Hepatocyte (in vitro differentiated cells): Measurements from ENCODE around the gene TMEM235. TPM values are rescaled to one million over a fixed set of nuclear protein-coding genes. Genes with fewer than 3 reads are reported as not detected.

ENCODE experiments used
- DNase-seq: peaks from one replicate; pipeline ENCODE4 v3.0.0-alpha.2; 2016; ENCODE audit warnings: low spot score
- H2AFZ ChIP-seq: fragments of 200-600 bp; sonication (generic); 2 replicates; pipeline ENCODE4 v1.6.0; 2016; ENCODE audit warnings: antibody characterized with exemption, mild to moderate bottlenecking
- H3K27ac ChIP-seq: fragments of 200-600 bp; sonication (generic); 2 replicates; pipeline ENCODE4 v1.5.1; 2016; ENCODE audit warnings: mild to moderate bottlenecking
- H3K27me3 ChIP-seq: fragments of 200-600 bp; sonication (generic); 2 replicates; pipeline ENCODE4 v1.6.1; 2016
- H3K36me3 ChIP-seq: fragments of 200-600 bp; sonication (generic); replicated peaks from 2 replicates; pipeline ENCODE4 v1.5.1; 2016; ENCODE audit warnings: low read depth; ENCODE audit not compliant: insufficient read depth
- H3K4me1 ChIP-seq: fragments of 200-600 bp; sonication (generic); 2 replicates; pipeline ENCODE4 v1.5.1; 2016; ENCODE audit warnings: mild to moderate bottlenecking, moderate library complexity; ENCODE audit not compliant: insufficient read depth
- H3K4me2 ChIP-seq: fragments of 200-600 bp; sonication (generic); 2 replicates; pipeline ENCODE4 v1.6.0; 2016
- H3K4me3 ChIP-seq: fragments of 200-600 bp; sonication (generic); 2 replicates; pipeline ENCODE4 v1.5.1; 2016; ENCODE audit warnings: mild to moderate bottlenecking
- H3K79me2 ChIP-seq: fragments of 200-600 bp; sonication (generic); 2 replicates; pipeline ENCODE4 v1.6.0; 2017; ENCODE audit warnings: mild to moderate bottlenecking
- H3K9me2 ChIP-seq: fragments of 200-600 bp; sonication (generic); replicated peaks from 2 replicates; pipeline ENCODE4 v1.6.0; 2017; ENCODE audit warnings: mild to moderate bottlenecking; ENCODE audit not compliant: insufficient read depth
- H3K9me3 ChIP-seq: fragments of 200-600 bp; sonication (generic); 2 replicates; pipeline ENCODE4 v1.5.1; 2016; ENCODE audit warnings: low read depth, mild to moderate bottlenecking
- H4K20me1 ChIP-seq: fragments of 200-600 bp; sonication (generic); 2 replicates; pipeline ENCODE4 v1.6.0; 2016; ENCODE audit warnings: mild to moderate bottlenecking; ENCODE audit not compliant: insufficient read depth, poor library complexity, severe bottlenecking
- CTCF ChIP-seq: fragments of 200-600 bp; sonication (generic); IDR thresholded peaks from 2 replicates; pipeline ENCODE4 v1.5.1; 2016; ENCODE audit warnings: antibody characterized with exemption, mild to moderate bottlenecking; ENCODE audit not compliant: poor library complexity
- EZH2 ChIP-seq: fragments of 200-600 bp; sonication (generic); IDR thresholded peaks from 2 replicates; pipeline ENCODE4 v1.6.1; 2016; ENCODE audit warnings: antibody characterized with exemption, mild to moderate bottlenecking, borderline replicate concordance
- EZH2phosphoT487 ChIP-seq: fragments of 200-600 bp; sonication (generic); IDR thresholded peaks from one replicate; pipeline ENCODE4 v1.6.1; 2018; ENCODE audit warnings: antibody characterized with exemption, mild to moderate bottlenecking, low read depth, moderate library complexity; ENCODE audit not compliant: unreplicated experiment, severe bottlenecking
- WGBS: methylation state at CpG from one replicate; pipeline ENCODE4 v1.1.6; 2016; ENCODE audit warnings: low lambda C conversion rate; ENCODE audit errors: missing lambda C conversion rate; 5-methylcytosine and 5-hydroxymethylcytosine counted together
- polyA plus RNA-seq: library from polyadenylated mRNA; unstranded; fragments of >200 nt; fragmentation: Nextera tagmentation; extraction: Ambion mirVana; gene quantifications from 2 replicates; pipeline ENCODE4 v1.2.1, GENCODE V29; 2016
- total RNA-seq: library from RNA; depleted of rRNA; stranded (reverse); fragments of >200 nt; gene quantifications from 2 replicates; pipeline ENCODE4 v1.2.3, GENCODE V29; 2014

TMEM235 gene
- total RNA-seq (0.27 TPM in 1 of 2 replicates, not detected in the other), polyA plus RNA-seq (0.21 and 0.30 TPM in 2 replicates)

- no peaks in the 10 kb centered on the region for H3K9me2 ChIP-seq
- H2AFZ ChIP-seq = no peak within 1 kb of the TSS
- H3K27ac ChIP-seq = no peak within 1 kb of the TSS
- H3K36me3 ChIP-seq = no peaks in the 10 kb centered on the region
- H3K9me3 ChIP-seq = no peaks in the 10 kb centered on the region
- H3K4me2 ChIP-seq = peak within 1 kb of the TSS; percentile 72
- TF ChIP-seq CTCF (no peak), EZH2phosphoT487 (peak; percentile 74), EZH2 (peak; percentile 16)
- WGBS = 43% methylated on average over 35 of the region's 52 CpGs
- H3K4me1 ChIP-seq = no peaks in the 10 kb centered on the region
- peaks cover 33% of the 10 kb centered on the region for H3K27me3 ChIP-seq
- no peak within 1 kb of the TSS for H3K4me3 ChIP-seq
- H3K79me2 ChIP-seq = no peaks in the 10 kb centered on the region
- DNase-seq = peak; percentile 8
- H4K20me1 ChIP-seq = no peaks in the 10 kb centered on the region
Measured at GRCh38 chr17:78230996-78231935, at the start of gene TMEM235. TSS of gene TMEM235 (plus strand) at chr17:78231631. CDS start at chr17:78232024, 393 bp downstream.

GRCh38 chr17:78182504-78182903 is 48.9 kb upstream of the TMEM235 start:
- Histone ChIP-seq H3K36me3 (no peaks in the 10 kb centered on the region), H3K4me1 (peaks cover 10% of the 10 kb centered on the region), H3K27ac (no peak overlapping the region), H2AFZ (no peak overlapping the region), H3K9me2 (no peaks in the 10 kb centered on the region), H3K27me3 (no peaks in the 10 kb centered on the region), H3K4me3 (no peak overlapping the region), H3K4me2 (no peak overlapping the region), H3K79me2 (peaks cover 8% of the 10 kb centered on the region), H3K9me3 (no peaks in the 10 kb centered on the region), H4K20me1 (no peaks in the 10 kb centered on the region)
- no peak for DNase-seq
- TF ChIP-seq CTCF = no peak
- no peak for TF ChIP-seq EZH2phosphoT487
- no peak for TF ChIP-seq EZH2
- WGBS = 97% methylated on average over 13 of the region's 13 CpGs

GRCh38 chr17:78183916-78184315 is 47.5 kb upstream of the TMEM235 start:
- Histone ChIP-seq H3K4me1 (peaks cover 15% of the 10 kb centered on the region), H2AFZ (no peak overlapping the region), H3K79me2 (peaks cover 16% of the 10 kb centered on the region), H3K9me3 (no peaks in the 10 kb centered on the region), H3K4me2 (no peak overlapping the region), H3K36me3 (no peaks in the 10 kb centered on the region), H3K27ac (no peak overlapping the region), H4K20me1 (no peaks in the 10 kb centered on the region), H3K9me2 (no peaks in the 10 kb centered on the region), H3K4me3 (no peak overlapping the region), H3K27me3 (no peaks in the 10 kb centered on the region)
- 91% methylated on average over 12 of the region's 12 CpGs for WGBS
- no peak for DNase-seq
- TF ChIP-seq EZH2phosphoT487 (no peak), EZH2 (no peak), CTCF (no peak)
